ENCODE data around the gene PTPRK.
A peak's percentile ranks its signal among the peaks of the same experiment; 100 is the strongest.

PTPRK gene

GRCh38 chr6:128513878-128514277 lies 6.5 kb downstream of the PTPRK start:
- Mint-ChIP-seq H3K27ac (peak overlapping the region; percentile 2 to 50 (median 29)), H3K36me3 (ENCODE audit: low read depth) (no peaks in the 10 kb centered on the region), H3K4me1 (peaks cover 59% of the 10 kb centered on the region), H3K9me3 (no peaks in the 10 kb centered on the region), H3K4me3 (peak overlapping the region in 1 of 3 experiments; percentile 41), H3K27me3 (ENCODE audit: low read depth) (peaks cover 9% of the 10 kb centered on the region)
- TF ChIP-seq CTCF (IDR thresholded peaks at IDR 0.05; ENCODE audit: unreplicated experiment in 3 of 3) = no peak

GRCh38 chr6:128512296-128512695 lies 8.1 kb downstream of the PTPRK start:
- Mint-ChIP-seq H3K4me1 (peaks cover 49% of the 10 kb centered on the region), H3K4me3 (no peak overlapping the region), H3K9me3 (no peaks in the 10 kb centered on the region), H3K27ac (peak overlapping the region in 1 of 3 experiments; percentile 4), H3K27me3 (ENCODE audit: low read depth) (peaks cover under 1% of the 10 kb centered on the region), H3K36me3 (ENCODE audit: low read depth) (no peaks in the 10 kb centered on the region)
- TF ChIP-seq CTCF (IDR thresholded peaks at IDR 0.05; ENCODE audit: unreplicated experiment in 3 of 3) = no peak

- Mint-ChIP-seq H3K27ac (peak overlapping the region; percentile 87 to 94 (median 89)), H3K27me3 (ENCODE audit: low read depth) (no peaks in the 10 kb centered on the region), H3K36me3 (ENCODE audit: low read depth) (no peaks in the 10 kb centered on the region), H3K4me1 (peaks cover 41% of the 10 kb centered on the region), H3K9me3 (no peaks in the 10 kb centered on the region), H3K4me3 (no peak overlapping the region)
- TF ChIP-seq CTCF (IDR thresholded peaks at IDR 0.05; ENCODE audit: unreplicated experiment in 3 of 3) = no peak
These were observed 8.9 kb downstream of the PTPRK start for GRCh38 chr6:128511506-128511905.

- no peak for TF ChIP-seq CTCF (IDR thresholded peaks at IDR 0.05; ENCODE audit: unreplicated experiment in 3 of 3)
- peaks cover 24% of the 10 kb centered on the region for H3K4me1 Mint-ChIP-seq
- no peaks in the 10 kb centered on the region for H3K36me3 Mint-ChIP-seq (ENCODE audit: low read depth)
- no peaks in the 10 kb centered on the region for H3K9me3 Mint-ChIP-seq
- H3K4me3 Mint-ChIP-seq = no peak overlapping the region
- no peaks in the 10 kb centered on the region for H3K27me3 Mint-ChIP-seq (ENCODE audit: low read depth)
- no peak overlapping the region for H3K27ac Mint-ChIP-seq
These were observed 10.7 kb downstream of the PTPRK start for GRCh38 chr6:128509709-128510108.

GRCh38 chr6:128508588-128509296 lies 11.7 kb downstream of the PTPRK start:
- no peaks in the 10 kb centered on the region for H3K27me3 Mint-ChIP-seq (ENCODE audit: low read depth)
- H3K4me3 Mint-ChIP-seq = no peak overlapping the region
- H3K27ac Mint-ChIP-seq = no peak overlapping the region
- no peaks in the 10 kb centered on the region for H3K36me3 Mint-ChIP-seq (ENCODE audit: low read depth)
- no peak for TF ChIP-seq CTCF (IDR thresholded peaks at IDR 0.05; ENCODE audit: unreplicated experiment in 3 of 3)
- peaks cover 14% of the 10 kb centered on the region for H3K4me1 Mint-ChIP-seq
- H3K9me3 Mint-ChIP-seq = no peaks in the 10 kb centered on the region

Measured in nephron (organoid).